Cardiac muscle cell (in vitro differentiated cells and primary cell): ENCODE measurements around the gene AK5. TPM values are rescaled to one million over a fixed set of nuclear protein-coding genes. Genes with fewer than 3 reads are reported as not detected.

Experiments
- DNase-seq, 2 donors: peaks; one replicate each; pipeline versions ENCODE4 v3.0.0 to v3.0.0-alpha.2; 2010 to 2017; ENCODE audit warnings: low read depth in 1 of 2, low spot score in 1 of 2
- H3K27ac ChIP-seq: fragments of 200-600 bp; sonication (generic); 2 replicates; pipeline ENCODE4 v1.5.1; 2016
- H3K27me3 ChIP-seq: fragments of 200-600 bp; sonication (generic); 2 replicates; pipeline ENCODE4 v1.6.0; 2016; ENCODE audit warnings: control low read depth
- H3K36me3 ChIP-seq: fragments of 200-600 bp; sonication (generic); 2 replicates; pipeline ENCODE4 v1.5.1; 2016; ENCODE audit warnings: control low read depth
- H3K4me1 ChIP-seq: fragments of 200-600 bp; sonication (generic); 2 replicates; pipeline ENCODE4 v1.8.1; 2017; ENCODE audit warnings: low read depth, mild to moderate bottlenecking, mixed run types
- H3K4me3 ChIP-seq: fragments of 200-600 bp; sonication (generic); 2 replicates; pipeline ENCODE4 v1.5.1; 2016; ENCODE audit warnings: mild to moderate bottlenecking
- H3K9me3 ChIP-seq: fragments of 200-600 bp; sonication (generic); 2 replicates; pipeline ENCODE4 v1.5.1; 2017; ENCODE audit warnings: low read depth, mild to moderate bottlenecking, control low read depth
- polyA plus RNA-seq: library from polyadenylated mRNA; unstranded; fragments of >200 nt; fragmentation: Nextera tagmentation; extraction: Ambion mirVana; gene quantifications from 2 replicates; pipeline ENCODE4 v1.2.1, GENCODE V29; 2016
- total RNA-seq: library from RNA; depleted of rRNA; stranded (reverse); fragments of >200 nt; gene quantifications from 2 replicates; pipeline ENCODE4 v1.2.3, GENCODE V29; 2016
- TF ChIP-seq, protein P1 (sequence below): IDR thresholded peaks from 2 replicates; pipeline ENCODE4 v1.5.1; 2012; ENCODE audit warnings: low read depth, mild to moderate bottlenecking, low read length

AK5 gene
- total and polyA plus RNA-seq, 2 experiments from 2014 or later = 0.69 to 0.97 TPM

DNA sequence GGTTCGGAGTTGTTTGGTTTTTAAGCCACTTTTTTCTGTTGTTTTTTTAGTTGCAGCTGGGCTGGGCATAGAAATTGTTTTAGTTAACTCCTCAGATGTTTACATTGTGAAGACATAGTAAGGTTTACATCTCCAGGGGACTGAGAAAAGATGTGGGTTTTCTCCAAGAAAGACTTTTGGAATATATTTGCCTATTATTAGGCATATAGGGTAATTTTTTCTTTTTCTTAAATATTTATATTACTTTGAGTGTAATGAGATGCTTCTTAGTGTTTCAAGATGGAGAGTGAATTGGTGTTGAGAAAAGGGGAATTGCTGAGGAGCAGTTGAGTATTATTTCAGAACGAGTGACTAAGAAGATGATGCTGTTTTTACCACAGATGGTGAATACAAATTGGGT is 36.0 kb upstream of the AK5 start:
- no peaks in the 10 kb centered on the region for H3K36me3 ChIP-seq
- H3K4me1 ChIP-seq = no peaks in the 10 kb centered on the region
- H3K9me3 ChIP-seq = no peaks in the 10 kb centered on the region
- no peak overlapping the region for H3K4me3 ChIP-seq
- no peak overlapping the region for H3K27ac ChIP-seq
- DNase-seq = no peak
- TF ChIP-seq, protein P1, sequence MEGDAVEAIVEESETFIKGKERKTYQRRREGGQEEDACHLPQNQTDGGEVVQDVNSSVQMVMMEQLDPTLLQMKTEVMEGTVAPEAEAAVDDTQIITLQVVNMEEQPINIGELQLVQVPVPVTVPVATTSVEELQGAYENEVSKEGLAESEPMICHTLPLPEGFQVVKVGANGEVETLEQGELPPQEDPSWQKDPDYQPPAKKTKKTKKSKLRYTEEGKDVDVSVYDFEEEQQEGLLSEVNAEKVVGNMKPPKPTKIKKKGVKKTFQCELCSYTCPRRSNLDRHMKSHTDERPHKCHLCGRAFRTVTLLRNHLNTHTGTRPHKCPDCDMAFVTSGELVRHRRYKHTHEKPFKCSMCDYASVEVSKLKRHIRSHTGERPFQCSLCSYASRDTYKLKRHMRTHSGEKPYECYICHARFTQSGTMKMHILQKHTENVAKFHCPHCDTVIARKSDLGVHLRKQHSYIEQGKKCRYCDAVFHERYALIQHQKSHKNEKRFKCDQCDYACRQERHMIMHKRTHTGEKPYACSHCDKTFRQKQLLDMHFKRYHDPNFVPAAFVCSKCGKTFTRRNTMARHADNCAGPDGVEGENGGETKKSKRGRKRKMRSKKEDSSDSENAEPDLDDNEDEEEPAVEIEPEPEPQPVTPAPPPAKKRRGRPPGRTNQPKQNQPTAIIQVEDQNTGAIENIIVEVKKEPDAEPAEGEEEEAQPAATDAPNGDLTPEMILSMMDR = no peak
- H3K27me3 ChIP-seq = no peaks in the 10 kb centered on the region

GRCh38 chr1:77250126-77250525 is 31.7 kb upstream of the AK5 start:
- DNase-seq = no peak
- no peaks in the 10 kb centered on the region for H3K9me3 ChIP-seq
- no peaks in the 10 kb centered on the region for H3K36me3 ChIP-seq
- H3K27me3 ChIP-seq = no peaks in the 10 kb centered on the region
- H3K4me1 ChIP-seq = no peaks in the 10 kb centered on the region
- TF ChIP-seq, protein P1 = no peak
- H3K4me3 ChIP-seq = no peak overlapping the region
- no peak overlapping the region for H3K27ac ChIP-seq

- TF ChIP-seq, protein P1 = no peak
- Histone ChIP-seq H3K36me3 (no peaks in the 10 kb centered on the region), H3K27me3 (no peaks in the 10 kb centered on the region), H3K27ac (no peak overlapping the region), H3K9me3 (no peaks in the 10 kb centered on the region), H3K4me1 (no peaks in the 10 kb centered on the region), H3K4me3 (no peak overlapping the region)
- no peak for DNase-seq
Measured at GRCh38 chr1:77253211-77253610, 28.6 kb upstream of the AK5 start.

DNA sequence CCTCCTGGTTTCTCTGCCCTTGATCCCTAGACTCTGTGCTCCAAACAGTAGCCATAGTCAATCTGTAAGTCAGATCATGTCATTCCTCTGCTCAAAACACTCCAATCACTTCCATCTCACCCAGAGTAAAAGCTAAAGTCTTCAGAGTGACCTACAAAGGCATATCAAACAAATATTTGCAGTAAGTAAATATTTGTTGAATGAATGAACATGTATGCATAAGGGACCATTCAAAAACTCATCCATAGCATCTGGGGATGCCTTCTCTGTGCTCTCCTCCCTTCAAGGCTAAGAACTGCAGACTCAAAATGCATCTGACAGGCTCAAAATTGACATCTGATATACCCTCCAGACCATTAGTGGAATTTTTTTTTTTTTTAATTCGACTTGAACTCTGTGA is 18.1 kb upstream of the AK5 start:
- TF ChIP-seq, protein P1 = no peak
- Histone ChIP-seq H3K27ac (no peak overlapping the region), H3K9me3 (no peaks in the 10 kb centered on the region), H3K36me3 (no peaks in the 10 kb centered on the region), H3K4me1 (no peaks in the 10 kb centered on the region), H3K27me3 (no peaks in the 10 kb centered on the region), H3K4me3 (no peak overlapping the region)
- no peak for DNase-seq

GRCh38 chr1:77265180-77265579 is 16.6 kb upstream of the AK5 start:
- no peaks in the 10 kb centered on the region for H3K4me1 ChIP-seq
- H3K4me3 ChIP-seq = no peak overlapping the region
- no peak overlapping the region for H3K27ac ChIP-seq
- H3K27me3 ChIP-seq = no peaks in the 10 kb centered on the region
- DNase-seq = no peak
- no peaks in the 10 kb centered on the region for H3K36me3 ChIP-seq
- H3K9me3 ChIP-seq = no peaks in the 10 kb centered on the region
- TF ChIP-seq, protein P1 = no peak

- TF ChIP-seq, protein P1 = no peak
- no peaks in the 10 kb centered on the region for H3K36me3 ChIP-seq
- H3K27ac ChIP-seq = no peak overlapping the region
- no peak overlapping the region for H3K4me3 ChIP-seq
- no peaks in the 10 kb centered on the region for H3K27me3 ChIP-seq
- no peaks in the 10 kb centered on the region for H3K9me3 ChIP-seq
- H3K4me1 ChIP-seq = no peaks in the 10 kb centered on the region
- DNase-seq = no peak
Measured at GRCh38 chr1:77267035-77267434, 14.8 kb upstream of the AK5 start.
